Astrocyte (in vitro differentiated cells and primary cell): ENCODE data around the gene C9orf50.

Source experiments
- CTCF ChIP-seq: IDR thresholded peaks from 2 replicates; pipeline ENCODE4 v1.5.1; 2011; ENCODE audit warnings: low read depth, mild to moderate bottlenecking, inconsistent platforms, low read length, moderate library complexity; ENCODE audit not compliant: insufficient read depth
- EZH2 ChIP-seq: IDR thresholded peaks from 2 replicates; pipeline ENCODE4 v1.6.1; 2012; ENCODE audit warnings: mild to moderate bottlenecking, low read length, inconsistent platforms; ENCODE audit not compliant: insufficient read depth

- TF ChIP-seq CTCF: no peak
- TF ChIP-seq EZH2: peak; percentile 65
Observed at GRCh38 chr9:129665814-129666520, 45.1 kb upstream of the C9orf50 start.
